ENCODE data around the gene MPO.

Gene MPO

GRCh38 chr17:58280480-58281217 is at the start of gene MPO:
MPO (minus strand) TSS chr17:58280935; CDS start chr17:58280758, 177 bp downstream.
- DNase-seq (ENCODE audit: low read depth) = no peak

GRCh38 chr17:58329810-58330537 is 49.2 kb upstream of the MPO start:
- DNase-seq (ENCODE audit: low read depth) = no peak

- DNase-seq (ENCODE audit: low read depth) = peak; percentile 75
Measured at GRCh38 chr17:58329035-58329809, 48.5 kb upstream of the MPO start.

GRCh38 chr17:58328195-58329034 is 47.7 kb upstream of the MPO start, which contains the start of gene TSPOAP1:
TSPOAP1 (minus strand) TSS chr17:58328795; CDS start chr17:58327920, 875 bp downstream.
- peak; percentile 78 for DNase-seq (ENCODE audit: low read depth)

- no peak for DNase-seq (ENCODE audit: low read depth)
Measured at GRCh38 chr17:58327363-58328194, 46.8 kb upstream of the MPO start.

- DNase-seq (ENCODE audit: low read depth) = no peak
Measured at GRCh38 chr17:58326609-58327362, 46.1 kb upstream of the MPO start.

GRCh38 chr17:58325976-58326468 is 45.3 kb upstream of the MPO start:
- DNase-seq (ENCODE audit: low read depth) = no peak

- no peak for DNase-seq (ENCODE audit: low read depth)
Measured at GRCh38 chr17:58325289-58325726, 44.6 kb upstream of the MPO start.

GRCh38 chr17:58324409-58325288 is 43.9 kb upstream of the MPO start:
- DNase-seq (ENCODE audit: low read depth) = no peak

- no peak for DNase-seq (ENCODE audit: low read depth)
Measured at GRCh38 chr17:58324056-58324408, 43.3 kb upstream of the MPO start.

- DNase-seq (ENCODE audit: low read depth) = no peak
Measured at GRCh38 chr17:58323366-58324055, 42.8 kb upstream of the MPO start.

- no peak for DNase-seq (ENCODE audit: low read depth)
Measured at GRCh38 chr17:58322581-58323185, 41.9 kb upstream of the MPO start.

GRCh38 chr17:58321571-58322525 is 41.1 kb upstream of the MPO start:
- DNase-seq (ENCODE audit: low read depth) = no peak

GRCh38 chr17:58320570-58321323 is 40.0 kb upstream of the MPO start:
- no peak for DNase-seq (ENCODE audit: low read depth)

GRCh38 chr17:58320163-58320558 is 39.4 kb upstream of the MPO start:
- no peak for DNase-seq (ENCODE audit: low read depth)
